NCI-H446 (cell line): ENCODE measurements around the gene ZFPL1.

ENCODE experiments used
- DNase-seq, 2 experiments: peaks; one replicate each; lab custom pipeline; 2025; lab: John Stamatoyannopoulos, UW

Gene ZFPL1

DNA sequence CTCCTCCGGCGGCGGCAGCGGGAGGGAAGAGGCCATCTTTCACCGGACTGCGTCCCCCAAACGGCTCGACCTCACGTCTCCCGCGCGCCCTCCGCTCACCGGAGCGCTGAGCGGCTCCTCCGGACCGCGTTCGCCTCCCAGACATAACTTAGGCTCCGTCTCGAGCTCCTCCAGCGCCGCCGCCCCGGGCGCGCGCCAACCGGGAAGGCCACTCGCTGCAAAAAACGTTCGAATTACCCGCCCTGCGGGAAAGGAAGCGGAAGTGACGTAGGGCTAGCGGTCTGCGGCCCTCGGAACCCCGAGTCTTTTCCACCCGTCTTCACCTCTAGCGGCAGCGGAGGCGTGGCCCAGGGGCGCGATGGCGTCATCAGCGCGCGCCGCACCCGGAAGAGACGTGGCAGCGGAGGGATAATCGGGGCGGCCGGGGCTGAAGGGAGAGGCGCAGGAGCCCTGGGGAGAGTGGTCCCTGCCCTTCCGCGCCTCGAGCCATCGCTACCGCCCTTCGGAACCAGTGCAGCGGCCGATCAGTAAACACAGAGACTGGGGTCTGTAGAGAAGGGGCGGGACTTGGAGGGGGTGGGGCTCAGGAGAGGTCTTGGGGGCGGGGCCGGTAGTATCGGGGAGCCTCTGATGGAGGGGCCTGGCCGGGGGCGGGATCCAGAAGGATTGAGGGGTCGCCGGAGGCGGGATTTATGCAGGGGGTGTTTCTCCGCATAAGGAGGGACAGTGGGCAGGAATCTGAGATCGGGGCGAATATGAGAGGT, at the start of gene ZFPL1, which contains the start of gene CDCA5:
Gene ZFPL1, plus strand, starts transcription at position 389 of the 764 bp plus-strand sequence. CDS start 477 bp downstream, outside the sequence.
Gene CDCA5, minus strand, starts transcription at position 207 of the 764 bp plus-strand sequence. Its CDS starts 62 bp downstream, at position 145.
- DNase-seq, result peak; percentile 96 to 97

DNA sequence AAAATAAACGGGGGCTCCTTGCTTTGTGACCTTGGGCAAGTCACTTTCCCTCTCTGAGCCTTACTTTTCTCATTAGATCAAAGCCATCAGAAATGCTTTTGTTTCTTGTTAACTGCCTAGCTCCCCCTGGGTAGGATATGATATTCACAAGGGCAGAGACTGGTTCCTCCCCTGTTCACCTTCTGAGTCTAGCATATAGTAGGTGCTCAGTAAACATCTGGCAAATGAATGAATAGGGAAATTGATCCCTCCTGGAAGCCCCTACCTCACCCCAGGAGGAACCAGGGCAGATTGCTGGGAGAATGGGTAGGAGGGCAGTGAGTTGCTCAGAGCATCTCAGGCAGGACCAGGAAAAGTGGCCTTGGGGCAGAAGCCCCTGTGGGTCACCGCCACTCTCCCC, 49.6 kb upstream of the ZFPL1 start:
- DNase-seq, result no peak

DNA sequence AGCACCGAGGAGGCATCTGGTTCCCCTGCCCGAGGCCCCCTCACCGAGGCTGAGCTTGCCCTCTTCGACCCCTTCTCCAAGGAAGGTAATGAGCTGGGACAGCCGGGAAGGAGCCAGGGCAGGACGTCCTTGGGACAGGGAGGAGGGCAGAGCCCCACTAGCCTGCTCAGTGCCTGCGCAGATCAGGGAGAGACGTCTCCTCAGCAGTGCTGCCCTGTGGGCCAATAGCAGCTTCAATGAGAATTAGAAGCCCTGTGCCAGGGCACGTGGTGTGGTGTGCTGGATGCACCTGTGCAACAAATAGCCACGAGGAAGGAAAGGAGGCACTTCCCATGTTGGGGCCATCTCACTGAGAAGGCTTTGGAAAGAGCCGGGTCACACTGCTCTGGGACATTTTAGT, 48.4 kb upstream of the ZFPL1 start:
- DNase-seq, result no peak

DNA sequence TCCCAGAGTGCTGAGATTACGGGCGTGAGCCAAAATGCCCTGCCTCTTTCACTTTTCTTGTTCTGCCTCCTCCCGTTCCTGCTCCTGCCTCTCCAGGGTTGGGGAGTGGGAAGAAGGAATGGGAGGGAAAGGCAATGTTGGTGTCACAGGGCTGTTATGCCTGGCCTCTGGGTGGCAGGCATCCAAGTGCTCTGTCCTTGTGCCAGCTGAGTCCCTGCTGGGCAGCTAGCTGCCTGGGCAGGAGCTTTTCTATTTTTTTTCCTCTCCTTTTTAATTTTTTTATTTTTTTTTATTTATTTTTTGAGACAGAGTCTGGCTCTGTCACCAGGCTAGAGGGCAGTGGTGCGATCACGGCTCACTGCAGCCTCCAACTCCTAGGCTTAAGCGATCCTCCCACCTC, 47.1 kb upstream of the ZFPL1 start:
- peak in 1 of 2 experiments; percentile 65 for DNase-seq

DNA sequence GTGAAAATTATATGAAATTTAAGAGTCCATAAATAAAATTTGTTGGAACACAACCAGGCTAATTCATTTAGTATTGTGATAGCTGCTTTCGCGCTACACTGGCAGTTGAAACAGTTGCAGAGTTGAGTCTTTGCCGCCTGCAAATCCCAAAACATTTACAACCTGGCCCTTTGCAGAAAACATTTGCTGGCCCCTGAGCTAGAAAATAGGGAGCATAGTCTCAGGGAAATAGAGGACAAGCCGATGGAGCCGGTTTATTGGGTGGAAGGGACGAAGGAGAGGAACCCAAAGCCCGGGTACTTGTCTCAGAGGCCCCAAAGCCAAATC, 43.5 kb upstream of the ZFPL1 start:
- no peak for DNase-seq

DNA sequence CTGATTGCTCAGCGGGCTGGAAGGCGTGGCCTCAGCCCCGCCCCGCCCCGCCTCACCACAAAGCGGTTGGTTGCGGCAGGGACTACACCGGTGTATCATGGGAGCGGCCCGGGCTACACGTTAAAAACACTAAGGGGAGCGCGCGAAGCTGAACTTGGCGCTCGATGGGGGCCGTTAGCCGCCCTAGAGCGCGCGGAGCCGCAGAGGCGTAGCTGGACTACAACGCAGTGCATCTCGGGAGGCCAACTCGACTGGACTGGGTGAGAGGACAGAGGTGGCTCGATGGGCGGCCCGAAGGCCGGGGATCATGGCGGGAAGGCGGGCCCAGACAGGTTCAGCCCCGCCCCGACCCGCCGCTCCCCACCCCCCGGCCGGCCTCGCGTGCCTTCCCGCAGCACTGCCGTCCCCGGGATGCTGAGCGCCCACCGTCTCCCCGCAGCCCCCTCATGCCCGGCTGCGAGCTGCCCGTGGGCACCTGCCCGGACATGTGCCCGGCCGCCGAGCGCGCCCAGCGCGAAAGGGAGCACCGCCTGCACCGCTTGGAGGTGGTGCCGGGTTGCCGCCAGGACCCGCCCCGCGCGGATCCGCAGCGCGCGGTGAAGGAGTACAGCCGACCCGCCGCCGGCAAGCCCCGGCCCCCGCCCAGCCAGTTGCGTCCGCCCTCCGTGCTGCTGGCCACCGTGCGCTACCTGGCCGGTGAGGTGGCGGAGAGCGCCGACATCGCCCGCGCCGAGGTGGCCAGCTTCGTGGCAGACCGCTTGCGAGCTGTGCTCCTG, 43.0 kb upstream of the ZFPL1 start, which contains the start of gene SAC3D1:
Gene SAC3D1, plus strand, starts transcription at position 364 of the 776 bp plus-strand sequence. Its CDS starts 83 bp downstream, at position 447.
- peak; percentile 94 to 99 for DNase-seq

DNA sequence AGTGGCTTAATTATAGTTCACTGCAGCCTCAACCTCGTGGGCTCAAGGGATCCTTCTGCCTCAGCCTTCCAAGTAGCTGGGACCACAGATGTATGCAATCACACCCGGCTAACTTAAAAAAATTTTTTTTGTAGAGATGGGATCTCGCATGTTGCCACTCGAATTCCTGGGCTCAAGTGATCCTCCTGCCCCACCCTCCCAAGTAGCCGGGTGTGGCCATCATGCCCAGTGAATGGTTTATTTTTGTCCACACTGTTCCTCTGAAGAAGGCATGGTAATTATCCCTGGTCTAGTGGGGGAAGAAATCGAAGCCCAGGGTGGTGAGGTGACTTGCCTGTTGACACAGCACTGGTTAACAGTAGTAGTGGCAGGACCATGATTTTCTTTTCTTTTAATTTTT, 41.1 kb upstream of the ZFPL1 start:
- DNase-seq, result no peak

DNA sequence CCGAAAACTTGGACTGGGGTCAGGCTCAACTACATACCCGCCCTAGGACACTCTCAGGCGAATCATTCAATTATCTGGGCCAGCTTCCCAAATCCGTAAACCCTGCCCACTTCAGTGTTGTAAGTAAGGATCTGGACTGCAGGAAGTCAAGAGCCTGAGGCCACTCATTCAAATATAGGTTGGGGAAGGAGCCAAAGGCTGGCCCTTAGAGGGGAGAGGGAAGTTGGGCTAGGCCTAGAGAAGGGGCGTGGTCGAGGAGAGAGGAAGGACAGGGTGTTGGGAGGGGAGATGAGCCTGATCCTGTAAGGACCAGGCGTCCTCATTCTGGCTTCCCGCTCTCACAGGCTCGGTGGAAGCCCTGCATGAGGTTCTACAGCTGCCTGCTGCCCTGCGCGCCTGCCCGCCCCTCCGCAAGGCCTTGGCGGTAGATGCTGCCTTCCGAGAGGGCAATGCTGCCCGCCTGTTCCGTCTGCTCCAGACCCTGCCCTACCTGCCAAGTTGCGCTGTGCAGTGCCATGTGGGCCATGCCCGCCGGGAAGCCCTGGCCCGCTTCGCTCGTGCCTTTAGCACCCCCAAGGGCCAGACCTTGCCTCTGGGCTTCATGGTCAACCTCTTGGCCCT, 40.0 kb upstream of the ZFPL1 start:
- DNase-seq, result no peak

DNA sequence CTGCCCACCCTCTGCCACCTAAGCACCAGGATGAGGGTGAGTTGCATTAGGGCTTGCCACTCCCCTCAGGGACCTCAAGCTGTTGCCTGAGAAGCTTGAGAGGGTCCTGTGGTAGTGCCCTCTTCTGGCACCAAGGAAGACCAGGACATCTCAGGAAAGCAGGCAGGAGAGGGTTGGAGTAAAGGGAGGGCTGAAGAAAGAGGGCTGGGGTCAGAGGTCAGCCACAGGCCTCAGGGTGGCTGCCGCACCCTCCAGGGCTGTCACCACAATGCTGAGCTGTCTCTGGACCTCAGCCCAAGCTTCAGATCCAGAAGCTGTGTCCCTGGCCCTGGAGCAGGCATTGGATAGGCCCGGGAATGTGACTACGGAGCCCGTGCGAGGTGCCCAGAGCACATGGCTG, 39.0 kb upstream of the ZFPL1 start:
- no peak for DNase-seq

DNA sequence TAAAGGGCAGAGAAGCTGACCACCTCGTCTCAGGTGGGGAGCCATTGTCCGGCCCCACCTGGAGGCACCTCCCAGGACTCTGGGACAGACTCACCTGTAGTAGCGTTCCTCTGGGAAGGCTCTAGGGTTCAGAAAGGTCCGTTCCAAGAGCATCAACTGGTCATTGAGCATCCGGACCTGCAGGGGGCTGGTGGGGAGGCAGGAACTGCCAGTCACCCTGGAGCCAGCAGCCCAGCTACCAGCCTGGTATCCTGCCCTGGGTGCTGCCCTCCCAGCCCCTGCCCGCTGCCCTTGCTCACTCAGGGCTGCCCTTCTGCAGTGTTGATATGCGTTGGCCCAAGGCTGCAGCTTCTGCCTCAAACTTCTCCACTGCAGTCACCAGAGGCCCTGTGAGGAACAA, 38.3 kb upstream of the ZFPL1 start:
- DNase-seq, result no peak

DNA sequence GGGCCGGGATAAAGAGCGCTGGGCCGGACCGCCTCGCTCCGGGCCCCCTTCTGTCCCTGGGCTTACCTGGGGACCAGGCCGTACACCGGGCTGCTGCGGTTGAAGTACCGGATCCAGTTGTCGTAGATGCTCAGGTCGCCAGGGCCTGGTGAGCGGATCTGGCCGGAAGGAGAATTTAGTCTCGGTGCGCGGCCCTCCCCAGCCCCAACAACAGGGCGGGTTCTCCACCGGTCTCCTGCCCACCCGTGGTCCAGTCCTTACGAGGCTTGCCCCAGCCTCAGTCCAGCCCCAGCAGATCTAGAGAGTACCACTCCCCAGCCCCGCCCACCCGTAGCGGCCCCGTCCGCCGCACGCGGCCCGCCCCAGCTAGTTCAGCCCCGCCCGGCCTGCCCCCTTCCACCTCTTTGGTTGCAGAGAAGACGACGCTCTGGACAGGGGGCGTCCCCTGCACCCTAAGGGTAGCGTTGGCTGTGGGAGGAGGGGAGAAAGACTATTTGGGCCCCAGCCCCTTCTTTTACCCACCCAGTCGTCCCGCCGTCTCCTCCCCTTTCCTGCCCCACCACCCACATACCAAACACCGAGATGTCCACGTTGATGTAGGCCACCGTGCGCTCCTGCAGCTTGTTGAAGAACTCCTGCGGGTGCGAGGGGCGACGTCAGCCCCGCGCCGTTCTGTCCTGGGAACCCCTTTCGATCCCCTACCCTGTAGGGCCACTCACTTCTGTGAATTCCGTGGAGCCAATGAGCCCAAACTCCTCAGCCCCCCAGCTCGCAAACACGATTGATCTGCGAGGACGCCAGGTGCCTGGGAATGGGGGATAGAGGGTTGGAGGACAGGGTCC, 36.2 kb upstream of the ZFPL1 start:
- DNase-seq, result no peak

DNA sequence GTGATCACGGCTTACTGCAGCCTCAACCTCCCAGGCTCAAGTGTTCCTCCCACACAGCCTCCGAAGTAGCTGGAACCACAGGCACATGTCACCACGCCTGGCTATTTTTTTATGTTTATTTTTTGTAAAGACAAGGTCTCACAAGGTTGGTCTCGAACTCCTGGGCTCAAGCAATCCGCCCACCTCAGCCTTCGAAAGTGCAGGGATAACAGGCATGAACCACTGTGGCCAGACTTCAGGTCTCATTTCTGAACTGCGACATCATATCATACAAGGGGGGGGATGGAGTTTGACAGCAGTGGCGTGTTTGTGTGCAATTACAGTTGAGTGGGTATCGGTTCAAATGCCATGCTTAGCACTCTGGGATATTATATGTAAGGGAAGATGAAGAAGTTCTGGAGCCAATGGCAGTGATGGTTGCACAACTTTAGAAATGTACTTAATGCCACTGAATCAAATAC, 32.6 kb upstream of the ZFPL1 start:
- DNase-seq, result no peak

DNA sequence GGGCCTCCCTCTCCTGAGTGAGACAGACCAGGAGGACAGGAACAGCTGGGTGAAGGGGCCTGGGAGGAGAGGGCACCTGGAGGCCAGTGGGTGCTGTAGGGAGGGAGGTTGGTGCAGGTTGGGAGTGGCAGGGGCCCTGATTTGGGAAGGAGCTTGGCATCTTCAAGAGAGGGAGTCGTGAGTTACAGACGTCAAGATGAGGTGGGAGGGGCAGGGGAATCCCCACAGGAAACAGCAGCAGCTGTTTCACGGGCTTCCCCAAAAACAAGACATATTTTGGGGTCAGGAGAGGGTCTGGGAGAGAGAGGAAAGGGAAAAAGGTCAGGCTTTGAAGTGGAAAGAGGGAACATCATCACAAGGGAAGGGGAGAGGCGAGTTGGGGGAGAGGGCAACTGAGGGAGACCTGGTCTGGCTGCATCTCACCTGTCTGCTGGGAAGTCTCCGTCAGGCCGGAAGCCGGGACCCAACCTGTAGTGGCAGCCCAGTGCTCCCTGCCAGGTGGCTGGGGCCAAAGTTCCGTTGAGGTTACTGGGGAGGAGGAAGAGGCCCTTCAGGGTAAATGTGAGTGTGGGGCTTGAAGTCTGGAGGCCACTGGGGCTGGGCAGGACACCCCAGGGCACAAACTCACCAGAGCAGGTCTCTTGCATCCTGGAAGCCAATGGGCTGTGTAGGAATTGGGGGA, 30.1 kb upstream of the ZFPL1 start:
- DNase-seq, result no peak

DNA sequence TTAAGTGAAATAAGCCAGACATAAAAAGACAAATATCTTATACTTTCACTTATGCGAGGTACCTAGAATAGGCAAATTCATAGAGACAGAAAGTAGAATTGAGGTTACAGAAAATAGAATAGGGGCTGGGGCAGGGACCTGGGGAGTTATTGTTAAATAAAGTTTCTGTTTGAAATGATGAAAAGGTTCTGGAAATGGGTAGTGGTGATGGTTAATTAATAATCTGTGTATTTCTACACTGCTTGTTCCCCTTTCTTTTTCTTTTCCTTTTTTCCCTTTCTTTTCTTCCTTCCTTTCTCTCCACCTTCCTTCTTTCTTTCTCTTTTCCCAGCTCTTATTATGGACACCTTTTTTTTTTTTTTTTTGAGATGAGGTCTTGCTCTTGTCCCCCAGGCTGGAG, 28.5 kb upstream of the ZFPL1 start:
- no peak for DNase-seq

DNA sequence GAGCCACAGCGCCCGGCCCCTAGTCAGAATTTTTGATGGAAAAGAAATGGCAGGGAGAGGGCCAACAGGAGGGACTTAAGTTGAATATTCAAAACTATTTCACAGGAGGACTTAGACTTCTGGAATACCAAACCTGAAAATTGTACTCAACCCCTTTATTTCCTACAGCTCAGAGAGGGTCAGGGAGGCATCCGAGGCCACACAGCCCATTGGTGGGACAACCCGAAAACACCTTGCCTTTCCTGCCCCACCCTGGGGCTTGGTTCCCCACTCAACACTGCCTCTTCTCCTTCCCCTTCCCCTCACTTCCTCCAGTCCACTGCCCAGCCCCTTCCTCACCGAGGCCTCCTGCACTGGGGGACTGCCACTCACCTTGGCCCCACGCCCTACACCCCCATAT, 27.0 kb upstream of the ZFPL1 start:
- DNase-seq, result no peak

DNA sequence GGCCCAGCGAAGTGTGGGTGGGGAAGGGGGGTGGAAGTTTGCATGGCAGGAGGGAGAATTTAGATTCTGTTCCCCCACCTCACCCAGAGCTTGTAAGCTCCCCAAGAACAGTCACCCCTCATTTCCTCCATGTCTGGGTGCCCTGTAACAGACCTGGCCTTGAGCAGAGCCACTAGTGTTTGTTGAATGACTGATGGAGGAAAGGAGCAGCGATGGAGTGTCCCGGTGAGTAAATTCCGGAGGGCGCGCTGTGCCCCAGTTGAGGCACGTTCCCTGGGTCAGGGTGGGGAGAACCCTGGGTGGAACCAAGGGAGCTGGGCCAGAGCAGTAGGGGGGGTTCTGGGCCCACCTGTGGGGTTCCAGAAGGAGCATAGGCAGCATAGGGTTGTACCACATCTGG, 26.5 kb upstream of the ZFPL1 start:
- no peak for DNase-seq

DNA sequence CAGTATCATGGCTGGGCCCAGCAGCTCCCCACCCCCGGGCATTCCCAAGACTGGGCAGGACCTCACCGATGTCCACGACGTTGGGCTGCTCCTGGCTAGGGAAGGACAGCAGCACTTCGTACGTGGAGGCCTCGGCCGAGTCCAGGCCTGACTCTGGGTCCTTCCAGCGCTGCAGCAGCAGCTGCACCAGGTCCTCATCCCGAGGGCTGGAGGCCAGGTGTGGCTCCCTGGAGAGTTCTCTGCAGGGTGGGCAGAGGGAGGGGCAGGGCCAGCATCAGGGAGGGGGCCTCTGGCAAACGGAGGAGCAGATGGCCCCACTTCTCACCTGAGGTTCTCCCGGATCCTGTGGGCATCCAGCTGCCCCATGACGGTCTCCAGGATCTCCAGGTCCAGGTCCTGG, 26.0 kb upstream of the ZFPL1 start:
- no peak for DNase-seq

DNA sequence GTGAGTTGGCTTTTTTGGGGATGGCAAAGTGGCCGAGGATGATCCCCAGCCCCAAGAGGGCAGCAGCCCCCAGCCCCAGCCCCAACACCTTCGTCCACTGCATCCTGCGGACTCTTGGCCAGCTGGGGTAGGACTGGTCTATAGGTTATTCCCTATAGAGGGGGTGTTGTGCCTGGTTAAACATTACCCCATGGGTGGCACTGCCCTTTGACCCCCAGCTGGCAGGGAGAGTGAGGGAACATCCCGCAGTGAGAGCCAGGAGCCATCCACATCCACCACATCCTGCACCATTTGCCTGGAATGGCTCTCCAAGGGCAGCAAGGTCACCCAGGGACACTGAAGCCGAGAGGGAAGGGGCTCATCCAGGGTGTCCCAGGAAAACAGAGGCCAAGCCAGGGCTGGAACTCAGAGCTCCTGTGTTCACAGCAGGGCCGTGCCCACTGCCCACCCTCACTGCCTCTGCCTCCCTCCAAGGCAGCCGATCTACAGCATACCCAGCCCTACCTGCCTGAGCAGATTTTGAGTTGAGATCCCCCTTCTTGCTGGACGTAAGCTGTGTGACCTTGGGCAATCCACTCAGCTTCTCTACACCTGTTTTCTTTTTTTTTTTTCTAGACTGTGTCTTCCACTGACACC, 25.5 kb upstream of the ZFPL1 start, which contains the start of gene NAALADL1:
Gene NAALADL1, minus strand, starts transcription at position 135 of the 636 bp plus-strand sequence. Its CDS starts 32 bp downstream, at position 103.
- no peak for DNase-seq

DNA sequence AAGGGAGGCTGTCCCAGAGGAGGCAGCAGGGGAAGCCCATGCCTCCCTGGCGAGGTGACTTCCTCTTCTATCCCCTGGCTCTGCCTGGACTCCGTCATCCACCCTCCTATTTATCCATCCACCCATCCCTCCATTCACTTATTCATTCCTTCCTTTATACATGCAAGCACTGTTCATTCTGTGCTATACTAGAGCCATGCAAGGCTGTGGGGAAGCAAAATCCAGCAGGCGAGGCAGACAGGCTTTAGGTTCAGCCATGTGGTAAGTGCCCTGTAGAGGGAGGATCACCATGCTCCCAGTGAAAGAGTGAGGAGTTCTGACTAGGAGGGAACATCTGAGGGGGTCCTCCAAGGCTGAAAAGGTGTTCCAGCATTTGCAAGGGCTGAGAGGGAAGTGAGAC, 24.5 kb upstream of the ZFPL1 start:
- no peak for DNase-seq

DNA sequence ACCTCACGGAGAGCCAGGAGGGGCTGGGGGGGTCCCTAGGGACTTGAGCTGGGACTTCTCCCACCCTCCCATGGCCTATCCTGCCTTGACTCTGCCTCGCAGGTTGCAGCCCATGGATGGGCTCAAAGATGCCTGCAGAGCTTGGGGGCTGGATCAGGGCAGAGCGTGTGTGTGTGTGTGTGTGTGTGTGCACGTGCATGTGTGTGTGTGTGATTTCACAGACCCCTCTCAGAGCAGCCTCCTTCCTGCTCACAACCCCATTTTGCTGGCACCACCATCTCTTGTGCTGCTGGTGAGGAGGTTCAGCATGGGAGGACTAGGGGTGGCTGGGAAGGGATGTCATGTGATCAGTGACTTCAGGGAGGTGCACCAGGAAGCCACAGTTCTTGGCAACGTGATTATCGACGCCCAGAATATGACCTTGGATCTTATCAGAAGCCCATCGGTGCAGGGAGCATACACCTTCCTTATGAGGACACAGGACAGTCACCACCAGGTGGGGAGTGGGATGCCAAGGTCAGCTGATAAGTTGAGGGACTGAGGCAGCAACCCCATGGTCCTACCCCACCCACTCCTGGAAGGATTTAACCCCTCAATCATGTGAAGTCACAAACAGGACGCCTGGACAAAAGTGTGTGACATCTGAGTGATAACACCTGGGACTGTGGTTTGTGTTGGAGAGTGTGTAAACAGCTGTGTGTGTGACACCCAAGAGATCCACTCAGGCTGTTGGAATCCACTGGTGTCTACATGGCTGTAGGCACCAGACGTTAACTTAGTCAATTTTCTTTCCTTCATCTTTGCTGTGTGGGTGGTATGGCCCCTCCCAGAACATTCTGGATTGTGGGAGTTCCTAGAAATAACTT, 23.8 kb upstream of the ZFPL1 start:
- DNase-seq, result no peak
